WTC11 (cell line): Measurements from ENCODE around the gene LRRC14B. TPM values are rescaled to one million over a fixed set of nuclear protein-coding genes. Genes with fewer than 3 reads are reported as not detected.

Source experiments
- ATAC-seq: fragments of 200-7000 bp; cut with Tn5 transposase; 2 replicates; pipeline ENCODE4 v1.10.0; 2021; ENCODE audit warnings: mild to moderate bottlenecking, moderate library complexity
- CTCF ChIA-PET: fragments of 300-600 bp; sonication (Branson Sonifier 250); formaldehyde crosslinking; loops from one replicate; lab custom pipeline; 2021; ENCODE audit warnings: antibody characterized with exemption; lab: Charles Lee
- POLR2A ChIA-PET: fragments of 350-600 bp; sonication (Branson Sonifier 250); formaldehyde crosslinking; loops from one replicate; lab custom pipeline; 2021; ENCODE audit warnings: antibody characterized with exemption; lab: Charles Lee
- DNase-seq: peaks from one replicate; pipeline ENCODE4 v3.0.0; 2021; ENCODE audit warnings: low spot score
- H3K27ac Mint-ChIP-seq: 2 replicates; pipeline ENCODE4 v1.8.0; 2021; ENCODE audit warnings: mixed read lengths
- H3K27me3 Mint-ChIP-seq: 2 replicates; pipeline ENCODE4 v1.8.0; 2021; ENCODE audit warnings: low read depth, mild to moderate bottlenecking, moderate library complexity, mixed read lengths
- H3K36me3 Mint-ChIP-seq: 2 replicates; pipeline ENCODE4 v1.8.0; 2021; ENCODE audit warnings: mixed read lengths
- H3K4me1 Mint-ChIP-seq: 2 replicates; pipeline ENCODE4 v1.8.0; 2022; ENCODE audit warnings: mixed read lengths
- H3K4me3 Mint-ChIP-seq: 2 replicates; pipeline ENCODE4 v1.8.0; 2021; ENCODE audit warnings: mild to moderate bottlenecking, moderate library complexity, mixed read lengths
- H3K9me3 Mint-ChIP-seq: 2 replicates; pipeline ENCODE4 v1.8.0; 2021; ENCODE audit warnings: mixed read lengths
- ESRRA ChIP-seq: sonication (generic); formaldehyde crosslinking; IDR thresholded peaks from 2 replicates; pipeline ENCODE4 v1.8.1; 2022; ENCODE audit warnings: mild to moderate bottlenecking, missing genetic modification reagents, borderline replicate concordance
- IRF2 ChIP-seq: sonication (generic); formaldehyde crosslinking; IDR thresholded peaks from 2 replicates; pipeline ENCODE4 v1.8.0; 2022; ENCODE audit warnings: low read depth, missing genetic modification reagents, borderline replicate concordance
- JAZF1 ChIP-seq: fragments of 250-450 bp; sonication (Bioruptor Pico); IDR thresholded peaks from 2 replicates; pipeline ENCODE4 v1.9.0; 2021; ENCODE audit warnings: moderate library complexity, mild to moderate bottlenecking, inconsistent platforms
- NFYB ChIP-seq: sonication (generic); formaldehyde crosslinking; conservative IDR thresholded peaks from 2 replicates; pipeline ENCODE4 v1.8.0; 2022; ENCODE audit warnings: low read depth, missing genetic modification reagents
- NR1H2 ChIP-seq: sonication (generic); formaldehyde crosslinking; IDR thresholded peaks from 2 replicates; pipeline ENCODE4 v1.9.0; 2021; ENCODE audit warnings: mild to moderate bottlenecking, moderate library complexity, missing genetic modification reagents
- RORB ChIP-seq: fragments of 250-450 bp; sonication (Bioruptor Pico); IDR thresholded peaks from 2 replicates; pipeline ENCODE4 v1.9.0; 2021; ENCODE audit warnings: mild to moderate bottlenecking
- TEAD1 ChIP-seq: sonication (generic); formaldehyde crosslinking; IDR thresholded peaks from 2 replicates; pipeline ENCODE4 v1.8.0; 2022; ENCODE audit warnings: mild to moderate bottlenecking, missing genetic modification reagents
- ZNF138 ChIP-seq: sonication (generic); formaldehyde crosslinking; conservative IDR thresholded peaks from 2 replicates; pipeline ENCODE4 v1.8.1; 2022; ENCODE audit warnings: mild to moderate bottlenecking, moderate library complexity, missing genetic modification reagents
- ZNF423 ChIP-seq: fragments of 250-450 bp; sonication (Bioruptor Pico); IDR thresholded peaks from 2 replicates; pipeline ENCODE4 v2.1.2; 2022; ENCODE audit warnings: mild to moderate bottlenecking, moderate library complexity
- total RNA-seq: library from RNA; stranded (reverse); gene quantifications from 3 replicates; pipeline ENCODE4 v1.2.3, GENCODE V29; 2021
- TF ChIP-seq, protein P1 (sequence below): fragments of 250-450 bp; sonication (Bioruptor Pico); IDR thresholded peaks from 2 replicates; pipeline ENCODE4 v1.9.0; 2021; ENCODE audit warnings: mild to moderate bottlenecking
- TF ChIP-seq, protein P2 (sequence below): sonication (generic); formaldehyde crosslinking; IDR thresholded peaks from 2 replicates; pipeline ENCODE4 v1.8.1; 2023; ENCODE audit warnings: mild to moderate bottlenecking, missing genetic modification reagents
- TF ChIP-seq, protein P3 (sequence below): fragments of 250-450 bp; sonication (Bioruptor Pico); conservative IDR thresholded peaks from 2 replicates; pipeline ENCODE4 v1.9.0; 2021; ENCODE audit warnings: mild to moderate bottlenecking
- TF ChIP-seq, protein P4 (sequence below): sonication (generic); formaldehyde crosslinking; IDR thresholded peaks from 2 replicates; pipeline ENCODE4 v1.8.1; 2022; ENCODE audit warnings: missing genetic modification reagents, borderline replicate concordance
- TF ChIP-seq, protein P5 (sequence below): fragments of 250-450 bp; sonication (Bioruptor Pico); IDR thresholded peaks from 2 replicates; pipeline ENCODE4 v1.9.0; 2021; ENCODE audit warnings: moderate library complexity, mild to moderate bottlenecking, inconsistent platforms, borderline replicate concordance
- TF ChIP-seq, protein P6 (sequence below): sonication (generic); formaldehyde crosslinking; IDR thresholded peaks from 2 replicates; pipeline ENCODE4 v1.8.1; 2023; ENCODE audit warnings: mild to moderate bottlenecking, missing genetic modification reagents, borderline replicate concordance
- TF ChIP-seq, protein P7 (sequence below): sonication (generic); formaldehyde crosslinking; IDR thresholded peaks from 2 replicates; pipeline ENCODE4 v1.8.0; 2022; ENCODE audit warnings: mild to moderate bottlenecking, missing genetic modification reagents

The LRRC14B gene
- total RNA-seq, 1 experiment from 2014 or later = not detected

DNA sequence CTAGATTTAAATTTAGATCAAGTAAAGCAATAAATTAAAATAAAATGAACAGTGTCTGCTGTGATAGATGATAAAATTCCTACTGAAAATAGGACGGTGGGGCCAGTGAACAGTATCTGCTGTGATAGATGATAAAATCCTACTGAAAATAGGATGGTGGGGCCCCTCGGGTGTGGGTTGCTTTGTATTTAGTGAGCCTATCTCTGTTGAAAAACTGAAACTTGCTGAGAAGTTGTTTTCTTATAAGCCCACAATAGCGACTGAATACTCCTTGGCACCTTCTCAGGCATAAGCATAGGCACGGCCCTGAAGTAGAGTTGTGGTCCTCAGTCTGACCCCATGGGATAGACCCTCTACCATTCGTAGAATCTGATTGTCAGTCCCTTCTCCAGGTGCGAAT lies 32.5 kb downstream of the LRRC14B start:
- H3K27ac Mint-ChIP-seq = no peak overlapping the region
- no peaks in the 10 kb centered on the region for H3K27me3 Mint-ChIP-seq
- no peak for TF ChIP-seq NR1H2 (CRISPR knock-in tag)
- no peak for TF ChIP-seq IRF2 (CRISPR knock-in tag)
- TF ChIP-seq TEAD1 (CRISPR knock-in tag) = no peak
- TF ChIP-seq, protein P1, sequence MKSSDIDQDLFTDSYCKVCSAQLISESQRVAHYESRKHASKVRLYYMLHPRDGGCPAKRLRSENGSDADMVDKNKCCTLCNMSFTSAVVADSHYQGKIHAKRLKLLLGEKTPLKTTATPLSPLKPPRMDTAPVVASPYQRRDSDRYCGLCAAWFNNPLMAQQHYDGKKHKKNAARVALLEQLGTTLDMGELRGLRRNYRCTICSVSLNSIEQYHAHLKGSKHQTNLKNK (CRISPR knock-in tag) = no peak
- TF ChIP-seq, protein P2, sequence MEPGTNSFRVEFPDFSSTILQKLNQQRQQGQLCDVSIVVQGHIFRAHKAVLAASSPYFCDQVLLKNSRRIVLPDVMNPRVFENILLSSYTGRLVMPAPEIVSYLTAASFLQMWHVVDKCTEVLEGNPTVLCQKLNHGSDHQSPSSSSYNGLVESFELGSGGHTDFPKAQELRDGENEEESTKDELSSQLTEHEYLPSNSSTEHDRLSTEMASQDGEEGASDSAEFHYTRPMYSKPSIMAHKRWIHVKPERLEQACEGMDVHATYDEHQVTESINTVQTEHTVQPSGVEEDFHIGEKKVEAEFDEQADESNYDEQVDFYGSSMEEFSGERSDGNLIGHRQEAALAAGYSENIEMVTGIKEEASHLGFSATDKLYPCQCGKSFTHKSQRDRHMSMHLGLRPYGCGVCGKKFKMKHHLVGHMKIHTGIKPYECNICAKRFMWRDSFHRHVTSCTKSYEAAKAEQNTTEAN (CRISPR knock-in tag) = no peak
- TF ChIP-seq, protein P3, sequence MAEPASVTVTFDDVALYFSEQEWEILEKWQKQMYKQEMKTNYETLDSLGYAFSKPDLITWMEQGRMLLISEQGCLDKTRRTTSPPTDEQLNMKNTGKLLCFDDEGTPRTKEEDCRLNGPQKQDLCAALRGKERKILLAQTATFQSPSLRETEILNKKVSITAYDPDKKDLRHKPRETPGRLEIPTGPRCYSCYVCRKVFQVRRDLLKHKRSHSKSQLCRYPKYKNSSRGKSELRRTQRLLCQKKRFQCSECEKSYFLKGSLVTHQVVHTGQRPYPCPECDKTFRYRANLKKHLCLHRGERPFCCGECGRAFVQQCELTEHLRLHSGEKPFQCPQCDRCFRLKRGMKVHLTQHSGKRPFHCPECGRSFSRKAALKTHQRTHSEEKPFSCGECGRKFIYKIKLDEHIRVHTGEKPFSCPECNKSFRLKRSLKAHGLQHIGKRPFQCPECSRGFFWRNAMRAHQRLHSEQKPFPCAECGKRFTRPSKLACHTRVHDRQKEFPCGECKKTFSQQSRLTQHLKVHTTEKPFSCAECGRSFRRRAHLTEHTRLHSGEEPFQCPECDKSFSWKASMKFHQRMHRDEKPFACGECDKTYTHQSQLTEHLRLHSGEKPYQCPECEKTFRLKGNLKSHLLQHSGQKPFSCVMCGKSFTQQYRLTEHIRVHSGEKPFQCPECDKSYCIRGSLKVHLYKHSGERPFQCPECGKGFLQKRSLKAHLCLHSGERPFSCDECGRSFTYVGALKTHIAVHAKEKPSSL (CRISPR knock-in tag) = no peak
- TF ChIP-seq, protein P4, sequence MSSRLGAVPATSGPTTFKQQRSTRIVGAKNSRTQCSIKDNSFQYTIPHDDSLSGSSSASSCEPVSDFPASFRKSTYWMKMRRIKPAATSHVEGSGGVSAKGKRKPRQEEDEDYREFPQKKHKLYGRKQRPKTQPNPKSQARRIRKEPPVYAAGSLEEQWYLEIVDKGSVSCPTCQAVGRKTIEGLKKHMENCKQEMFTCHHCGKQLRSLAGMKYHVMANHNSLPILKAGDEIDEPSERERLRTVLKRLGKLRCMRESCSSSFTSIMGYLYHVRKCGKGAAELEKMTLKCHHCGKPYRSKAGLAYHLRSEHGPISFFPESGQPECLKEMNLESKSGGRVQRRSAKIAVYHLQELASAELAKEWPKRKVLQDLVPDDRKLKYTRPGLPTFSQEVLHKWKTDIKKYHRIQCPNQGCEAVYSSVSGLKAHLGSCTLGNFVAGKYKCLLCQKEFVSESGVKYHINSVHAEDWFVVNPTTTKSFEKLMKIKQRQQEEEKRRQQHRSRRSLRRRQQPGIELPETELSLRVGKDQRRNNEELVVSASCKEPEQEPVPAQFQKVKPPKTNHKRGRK (CRISPR knock-in tag) = no peak
- TF ChIP-seq, protein P5, sequence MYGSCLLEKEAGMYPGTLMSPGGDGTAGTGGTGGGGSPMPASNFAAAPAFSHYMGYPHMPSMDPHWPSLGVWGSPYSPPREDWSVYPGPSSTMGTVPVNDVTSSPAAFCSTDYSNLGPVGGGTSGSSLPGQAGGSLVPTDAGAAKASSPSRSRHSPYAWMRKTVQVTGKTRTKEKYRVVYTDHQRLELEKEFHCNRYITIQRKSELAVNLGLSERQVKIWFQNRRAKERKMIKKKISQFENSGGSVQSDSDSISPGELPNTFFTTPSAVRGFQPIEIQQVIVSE (CRISPR knock-in tag) = no peak
- no peak for TF ChIP-seq ZNF423 (CRISPR knock-in tag)
- TF ChIP-seq ESRRA (CRISPR knock-in tag) = no peak
- TF ChIP-seq NFYB (CRISPR knock-in tag) = no peak
- TF ChIP-seq JAZF1 (CRISPR knock-in tag) = no peak
- TF ChIP-seq, protein P6, sequence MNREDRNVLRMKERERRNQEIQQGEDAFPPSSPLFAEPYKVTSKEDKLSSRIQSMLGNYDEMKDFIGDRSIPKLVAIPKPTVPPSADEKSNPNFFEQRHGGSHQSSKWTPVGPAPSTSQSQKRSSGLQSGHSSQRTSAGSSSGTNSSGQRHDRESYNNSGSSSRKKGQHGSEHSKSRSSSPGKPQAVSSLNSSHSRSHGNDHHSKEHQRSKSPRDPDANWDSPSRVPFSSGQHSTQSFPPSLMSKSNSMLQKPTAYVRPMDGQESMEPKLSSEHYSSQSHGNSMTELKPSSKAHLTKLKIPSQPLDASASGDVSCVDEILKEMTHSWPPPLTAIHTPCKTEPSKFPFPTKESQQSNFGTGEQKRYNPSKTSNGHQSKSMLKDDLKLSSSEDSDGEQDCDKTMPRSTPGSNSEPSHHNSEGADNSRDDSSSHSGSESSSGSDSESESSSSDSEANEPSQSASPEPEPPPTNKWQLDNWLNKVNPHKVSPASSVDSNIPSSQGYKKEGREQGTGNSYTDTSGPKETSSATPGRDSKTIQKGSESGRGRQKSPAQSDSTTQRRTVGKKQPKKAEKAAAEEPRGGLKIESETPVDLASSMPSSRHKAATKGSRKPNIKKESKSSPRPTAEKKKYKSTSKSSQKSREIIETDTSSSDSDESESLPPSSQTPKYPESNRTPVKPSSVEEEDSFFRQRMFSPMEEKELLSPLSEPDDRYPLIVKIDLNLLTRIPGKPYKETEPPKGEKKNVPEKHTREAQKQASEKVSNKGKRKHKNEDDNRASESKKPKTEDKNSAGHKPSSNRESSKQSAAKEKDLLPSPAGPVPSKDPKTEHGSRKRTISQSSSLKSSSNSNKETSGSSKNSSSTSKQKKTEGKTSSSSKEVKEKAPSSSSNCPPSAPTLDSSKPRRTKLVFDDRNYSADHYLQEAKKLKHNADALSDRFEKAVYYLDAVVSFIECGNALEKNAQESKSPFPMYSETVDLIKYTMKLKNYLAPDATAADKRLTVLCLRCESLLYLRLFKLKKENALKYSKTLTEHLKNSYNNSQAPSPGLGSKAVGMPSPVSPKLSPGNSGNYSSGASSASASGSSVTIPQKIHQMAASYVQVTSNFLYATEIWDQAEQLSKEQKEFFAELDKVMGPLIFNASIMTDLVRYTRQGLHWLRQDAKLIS (CRISPR knock-in tag) = no peak
- no peak for TF ChIP-seq RORB (CRISPR knock-in tag)
- no peak for TF ChIP-seq ZNF138 (CRISPR knock-in tag)
- TF ChIP-seq, protein P7, sequence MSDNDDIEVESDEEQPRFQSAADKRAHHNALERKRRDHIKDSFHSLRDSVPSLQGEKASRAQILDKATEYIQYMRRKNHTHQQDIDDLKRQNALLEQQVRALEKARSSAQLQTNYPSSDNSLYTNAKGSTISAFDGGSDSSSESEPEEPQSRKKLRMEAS (CRISPR knock-in tag) = no peak
- no peaks in the 10 kb centered on the region for H3K9me3 Mint-ChIP-seq
- ATAC-seq (no peak), DNase-seq (no peak)
- CTCF ChIA-PET = no interaction called here
- H3K4me3 Mint-ChIP-seq = no peak overlapping the region
- H3K36me3 Mint-ChIP-seq = peaks cover 45% of the 10 kb centered on the region
- POLR2A ChIA-PET = no interaction called here
- peaks cover 29% of the 10 kb centered on the region for H3K4me1 Mint-ChIP-seq
